Uterus (tissue), 2 donors: ENCODE results near the gene TEKT2.

Source experiments
- CTCF ChIP-seq, 4 experiments: fragments of 200-600 bp in 2 of 4; fragments of 450-650 bp in 2 of 4; sonication (generic) in 2 of 4; IDR thresholded peaks; one replicate each; pipeline ENCODE4 v1.5.1; 2016 to 2019; ENCODE audit warnings: antibody characterized with exemption in 4 of 4, mild to moderate bottlenecking in 2 of 4, moderate library complexity in 1 of 4
- POLR2A ChIP-seq, 2 donors: fragments of 450-650 bp; IDR thresholded peaks; one replicate each; pipeline ENCODE4 v1.6.1; 2016; ENCODE audit warnings: antibody characterized with exemption in 2 of 2, mild to moderate bottlenecking in 1 of 2, moderate library complexity in 1 of 2

GRCh38 chr1:36062315-36062714 is 21.6 kb upstream of the TEKT2 start:
- TF ChIP-seq CTCF (IDR thresholded peaks at IDR 0.05) (no peak), POLR2A (IDR thresholded peaks at IDR 0.05) (no peak)
